HCT116 (cell line): ENCODE data around the gene CCDC154. TPM values are rescaled to one million over a fixed set of nuclear protein-coding genes. Genes with fewer than 3 reads are reported as not detected.

ENCODE experiments used
- ATAC-seq: fragments of 200-7000 bp; cut with Tn5 transposase; 2 replicates; pipeline ENCODE4 v1.9.1; 2020; ENCODE audit warnings: mild to moderate bottlenecking, moderate library complexity
- BruUV-seq: library from RNA; stranded (reverse); fragments of 400-500 nt; replicated peaks from 2 replicates; lab custom pipeline; 2021; lab: Mats Ljungman, UMichigan
- CTCF ChIA-PET: fragments of 300-600 bp; sonication (Branson Sonifier 250); formaldehyde crosslinking; loops from one replicate; lab custom pipeline; 2021; ENCODE audit warnings: antibody characterized with exemption; lab: Charles Lee
- POLR2A ChIA-PET: fragments of 300-600, 350-600 bp; sonication (Branson Sonifier 250); formaldehyde crosslinking; loops from one replicate; lab custom pipeline; 2021; ENCODE audit warnings: antibody characterized with exemption; lab: Charles Lee
- RAD21 ChIA-PET, 2 experiments: fragments of 300-600 bp; sonication (Branson Sonifier 250); formaldehyde crosslinking; loops; one replicate each; lab custom pipeline; 2023; ENCODE audit warnings: low total read pairs in 2 of 2; ENCODE audit not compliant: uncharacterized antibody in 2 of 2, unreplicated experiment in 2 of 2, low non-redundant PET in 1 of 2; lab: Charles Lee
- DNase-seq: peaks from one replicate; pipeline ENCODE4 v3.0.0-alpha.2; 2010; ENCODE audit warnings: low read depth, low spot score
- H2AFZ ChIP-seq: fragments of 200-600 bp; shearing (Covaris generic), sonication (generic); 2 replicates; pipeline ENCODE4 v1.6.1; 2017; ENCODE audit warnings: low read depth, mixed run types, mixed read lengths, antibody characterized with exemption, low read length; ENCODE audit not compliant: poor library complexity, severe bottlenecking
- H3K27ac ChIP-seq: 2 replicates; pipeline ENCODE4 v1.5.1; 2012; ENCODE audit warnings: low read depth, low read length
- H3K27me3 ChIP-seq: fragments of 200-600 bp; sonication (generic); 2 replicates; pipeline ENCODE4 v1.6.1; 2016; ENCODE audit warnings: mixed run types, low read length, mixed read lengths; ENCODE audit not compliant: insufficient read depth
- H3K36me3 ChIP-seq, 2 experiments: fragments of 200-500 bp in 1 of 2; fragments of 200-600 bp in 1 of 2; sonication (Bioruptor generic) in 1 of 2; sonication (generic) in 1 of 2; 2 replicates each; pipeline versions ENCODE4 v1.5.1 to v1.6.1; 2014 to 2016; ENCODE audit warnings: low read length in 2 of 2, inconsistent platforms in 1 of 2, mixed read lengths in 1 of 2, mixed run types in 1 of 2; ENCODE audit not compliant: insufficient read depth in 2 of 2, control insufficient read depth in 1 of 2
- H3K4me1 ChIP-seq, 2 experiments: fragments of 200-600 bp in 1 of 2; sonication (generic) in 1 of 2; 2 replicates each; pipeline versions ENCODE4 v1.5.1 to v1.6.1; 2012 to 2017; ENCODE audit warnings: low read length in 2 of 2, inconsistent platforms in 1 of 2, mild to moderate bottlenecking in 1 of 2, mixed read lengths in 1 of 2, mixed run types in 1 of 2, moderate library complexity in 1 of 2; ENCODE audit not compliant: insufficient read depth in 2 of 2, control insufficient read depth in 1 of 2
- H3K4me2 ChIP-seq: fragments of 200-600 bp; sonication (generic); 2 replicates; pipeline ENCODE4 v1.6.1; 2017; ENCODE audit warnings: mixed run types, low read length, mixed read lengths
- H3K4me3 ChIP-seq, 2 experiments: fragments of 200-600 bp in 1 of 2; sonication (generic) in 1 of 2; replicated peaks in 1 of 2; 2 replicates each; pipeline ENCODE4 v1.5.1; 2011 to 2016; ENCODE audit warnings: low read length in 2 of 2, control low read depth in 1 of 2, low read depth in 1 of 2, mild to moderate bottlenecking in 1 of 2, mixed read lengths in 1 of 2, mixed run types in 1 of 2
- H3K79me2 ChIP-seq: fragments of 200-600 bp; sonication (generic); 2 replicates; pipeline ENCODE4 v1.6.1; 2017; ENCODE audit warnings: mild to moderate bottlenecking, mixed run types, low read length, moderate library complexity, mixed read lengths; ENCODE audit not compliant: insufficient read depth
- H3K9ac ChIP-seq: fragments of 200-600 bp; sonication (generic); 2 replicates; pipeline ENCODE4 v1.6.1; 2016; ENCODE audit warnings: low read length, mixed read lengths
- H3K9me2 ChIP-seq: fragments of 200-600 bp; sonication (generic), shearing (Covaris generic); 2 replicates; pipeline ENCODE4 v1.6.1; 2017; ENCODE audit warnings: mixed run types, mild to moderate bottlenecking, moderate library complexity; ENCODE audit not compliant: insufficient read depth
- H3K9me3 ChIP-seq, 2 experiments: fragments of 200-500 bp in 1 of 2; fragments of 200-600 bp in 1 of 2; sonication (Bioruptor generic) in 1 of 2; sonication (generic) in 1 of 2; 2 replicates each; pipeline ENCODE4 v1.6.1; 2014 to 2017; ENCODE audit warnings: low read length in 2 of 2, mixed read lengths in 2 of 2, inconsistent platforms in 1 of 2, low read depth in 1 of 2, mild to moderate bottlenecking in 1 of 2, mixed run types in 1 of 2, moderate library complexity in 1 of 2; ENCODE audit not compliant: control insufficient read depth in 1 of 2, insufficient read depth in 1 of 2
- H4K20me1 ChIP-seq: fragments of 200-600 bp; sonication (generic), shearing (Covaris generic); 2 replicates; pipeline ENCODE4 v1.6.1; 2017; ENCODE audit warnings: mixed run types, mild to moderate bottlenecking, moderate library complexity; ENCODE audit not compliant: insufficient read depth
- CEBPB ChIP-seq: IDR thresholded peaks from 2 replicates; pipeline ENCODE4 v1.6.1; 2012; ENCODE audit warnings: low read depth
- EGR1 ChIP-seq: IDR thresholded peaks from 2 replicates; pipeline ENCODE4 v1.6.1; 2012; ENCODE audit warnings: low read depth
- FOSL1 ChIP-seq: IDR thresholded peaks from 2 replicates; pipeline ENCODE4 v1.6.1; 2012; ENCODE audit warnings: low read depth
- JUND ChIP-seq: IDR thresholded peaks from 2 replicates; pipeline ENCODE4 v1.6.1; 2012
- POLR2AphosphoS5 ChIP-seq: IDR thresholded peaks from 2 replicates; pipeline ENCODE4 v1.6.1; 2011; ENCODE audit warnings: mild to moderate bottlenecking, low read depth, low read length, moderate library complexity
- REST ChIP-seq: IDR thresholded peaks from 2 replicates; pipeline ENCODE4 v1.6.1; 2012; ENCODE audit warnings: low read depth
- SIN3A ChIP-seq: IDR thresholded peaks from 2 replicates; pipeline ENCODE4 v1.6.1; 2012; ENCODE audit warnings: low read depth
- YY1 ChIP-seq: IDR thresholded peaks from 2 replicates; pipeline ENCODE4 v1.6.1; 2011; ENCODE audit warnings: low read length, low read depth, moderate library complexity, mild to moderate bottlenecking; ENCODE audit not compliant: insufficient replicate concordance; ENCODE audit errors: extremely low read depth
- intact Hi-C: fragments of 100-400 bp; cut with micrococcal nuclease; formaldehyde crosslinking; loops from 2 replicates; pipeline ENCODE4 v1.10.0; 2022
- total RNA-seq: library from RNA; stranded (reverse); gene quantifications from one replicate; pipeline ENCODE4 v1.2.1, GENCODE V29; 2021; ENCODE audit not compliant: unreplicated experiment
- TF ChIP-seq, protein P1 (sequence below): IDR thresholded peaks from 2 replicates; pipeline ENCODE4 v1.6.1; 2012

The CCDC154 gene
- total RNA-seq, 1 experiment from 2014 or later: 1.7 TPM

GRCh38 chr16:1438229-1439057 lies 5.9 kb downstream of the CCDC154 start:
- ChIA-PET CTCF (no interaction called here), RAD21 (no interaction called here), POLR2A (no interaction called here)
- Histone ChIP-seq H2AFZ (no peak overlapping the region), H3K27ac (no peak overlapping the region), H3K9me2 (no peaks in the 10 kb centered on the region), H3K9me3 (no peaks in the 10 kb centered on the region), H3K9ac (no peak overlapping the region), H4K20me1 (no peaks in the 10 kb centered on the region), H3K79me2 (no peaks in the 10 kb centered on the region), H3K36me3 (no peaks in the 10 kb centered on the region), H3K4me1 (no peaks in the 10 kb centered on the region), H3K4me2 (no peak overlapping the region), H3K27me3 (no peaks in the 10 kb centered on the region), H3K4me3 (no peak overlapping the region)
- no TSS peak for BruUV-seq
- TF ChIP-seq CEBPB (no peak), REST (no peak), SIN3A (no peak), FOSL1 (no peak), YY1 (no peak), POLR2AphosphoS5 (no peak), EGR1 (no peak), JUND (no peak)
- TF ChIP-seq, protein P1, sequence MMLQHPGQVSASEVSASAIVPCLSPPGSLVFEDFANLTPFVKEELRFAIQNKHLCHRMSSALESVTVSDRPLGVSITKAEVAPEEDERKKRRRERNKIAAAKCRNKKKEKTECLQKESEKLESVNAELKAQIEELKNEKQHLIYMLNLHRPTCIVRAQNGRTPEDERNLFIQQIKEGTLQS: no peak
- DNase-seq (no peak), ATAC-seq (no peak)
- intact Hi-C loops: no loop called here
